Astrocyte of the hippocampus (primary cell): ENCODE measurements around the gene ARF3.

ENCODE experiments used
- DNase-seq: peaks from one replicate; pipeline ENCODE4 v3.0.0; 2011; ENCODE audit warnings: low read depth, low spot score

Gene ARF3

DNA sequence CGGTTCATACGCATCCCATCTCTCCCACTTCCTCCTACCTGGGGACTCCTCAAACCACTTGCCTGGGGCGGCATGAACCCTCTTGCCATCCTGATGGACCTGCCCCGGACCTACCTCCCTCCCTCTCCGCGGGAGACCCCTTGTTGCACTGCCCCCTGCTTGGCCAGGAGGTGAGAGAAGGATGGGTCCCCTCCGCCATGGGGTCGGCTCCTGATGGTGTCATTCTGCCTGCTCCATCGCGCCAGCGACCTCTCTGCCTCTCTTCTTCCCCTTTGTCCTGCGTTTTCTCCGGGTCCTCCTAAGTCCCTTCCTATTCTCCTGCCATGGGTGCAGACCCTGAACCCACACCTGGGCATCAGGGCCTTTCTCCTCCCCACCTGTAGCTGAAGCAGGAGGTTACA lies 24.5 kb upstream of the ARF3 start:
- DNase-seq: no peak

DNA sequence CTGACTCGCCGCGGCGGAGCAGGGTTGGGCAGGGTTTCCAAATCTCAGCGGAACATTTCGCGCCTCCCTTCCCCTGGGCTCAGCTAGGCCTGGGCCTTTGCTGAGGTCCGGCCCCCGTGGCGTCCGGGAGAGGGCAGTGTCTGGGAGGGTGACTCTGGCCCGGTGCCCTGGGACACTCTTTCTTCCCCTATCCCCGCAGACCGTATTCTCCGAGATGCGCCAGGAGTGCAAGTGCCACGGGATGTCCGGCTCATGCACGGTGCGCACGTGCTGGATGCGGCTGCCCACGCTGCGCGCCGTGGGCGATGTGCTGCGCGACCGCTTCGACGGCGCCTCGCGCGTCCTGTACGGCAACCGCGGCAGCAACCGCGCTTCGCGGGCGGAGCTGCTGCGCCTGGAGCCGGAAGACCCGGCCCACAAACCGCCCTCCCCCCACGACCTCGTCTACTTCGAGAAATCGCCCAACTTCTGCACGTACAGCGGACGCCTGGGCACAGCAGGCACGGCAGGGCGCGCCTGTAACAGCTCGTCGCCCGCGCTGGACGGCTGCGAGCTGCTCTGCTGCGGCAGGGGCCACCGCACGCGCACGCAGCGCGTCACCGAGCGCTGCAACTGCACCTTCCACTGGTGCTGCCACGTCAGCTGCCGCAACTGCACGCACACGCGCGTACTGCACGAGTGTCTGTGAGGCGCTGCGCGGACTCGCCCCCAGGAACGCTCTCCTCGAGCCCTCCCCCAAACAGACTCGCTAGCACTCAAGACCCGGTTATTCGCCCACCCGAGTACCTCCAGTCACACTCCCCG lies 23.9 kb upstream of the ARF3 start:
- DNase-seq: no peak

DNA sequence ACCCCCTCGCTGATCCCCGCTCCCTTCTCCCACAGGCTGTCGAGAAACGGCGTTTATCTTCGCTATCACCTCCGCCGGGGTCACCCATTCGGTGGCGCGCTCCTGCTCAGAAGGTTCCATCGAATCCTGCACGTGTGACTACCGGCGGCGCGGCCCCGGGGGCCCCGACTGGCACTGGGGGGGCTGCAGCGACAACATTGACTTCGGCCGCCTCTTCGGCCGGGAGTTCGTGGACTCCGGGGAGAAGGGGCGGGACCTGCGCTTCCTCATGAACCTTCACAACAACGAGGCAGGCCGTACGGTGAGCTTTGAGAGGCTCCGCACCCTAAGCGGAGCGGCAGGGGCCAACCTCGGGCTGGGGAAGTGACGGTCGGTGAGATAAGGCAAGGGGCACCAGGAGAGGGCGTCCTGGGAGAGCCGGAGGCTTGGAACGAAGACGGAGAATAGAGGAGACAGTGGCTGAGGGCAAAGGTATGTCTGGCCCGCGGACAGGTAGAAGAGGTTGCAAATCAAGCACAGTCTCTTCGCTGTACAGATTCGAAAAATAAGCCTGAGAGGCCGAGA lies 23.2 kb upstream of the ARF3 start:
- no peak for DNase-seq

DNA sequence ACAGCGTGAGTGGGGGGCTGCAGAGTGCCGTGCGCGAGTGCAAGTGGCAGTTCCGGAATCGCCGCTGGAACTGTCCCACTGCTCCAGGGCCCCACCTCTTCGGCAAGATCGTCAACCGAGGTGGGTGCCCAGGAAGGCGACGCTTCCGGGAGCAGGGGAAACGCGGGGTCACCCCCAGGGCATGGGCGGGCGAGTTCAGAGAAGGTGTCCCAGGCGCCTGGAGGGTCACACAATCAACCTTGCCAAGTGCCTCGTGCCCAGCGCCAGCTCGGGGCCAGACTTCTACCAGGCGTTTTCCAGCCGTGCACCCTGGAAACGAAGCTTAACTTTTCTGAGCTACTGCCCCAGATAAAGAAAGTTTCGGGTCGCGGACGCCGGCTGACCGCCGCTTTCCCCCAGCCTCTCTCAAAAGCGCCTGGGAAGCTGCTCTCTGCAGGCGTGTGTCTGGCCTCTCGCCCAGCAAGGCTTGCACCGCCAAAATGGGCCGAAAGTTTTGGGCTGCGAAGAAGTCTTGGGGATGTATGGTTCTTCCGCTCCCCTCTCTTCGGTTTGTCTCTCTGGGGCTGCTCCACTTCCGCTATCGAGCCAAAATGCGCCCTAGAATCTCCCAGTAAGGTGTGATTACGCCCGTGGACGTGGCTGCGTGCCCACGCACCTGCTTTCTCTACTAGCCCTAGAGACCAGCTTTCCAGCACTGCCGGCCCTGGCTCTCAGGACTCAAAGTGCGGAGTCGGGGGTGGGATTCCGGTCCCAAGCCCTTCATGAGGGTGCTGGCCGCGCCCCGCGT lies 22.5 kb upstream of the ARF3 start:
- no peak for DNase-seq

DNA sequence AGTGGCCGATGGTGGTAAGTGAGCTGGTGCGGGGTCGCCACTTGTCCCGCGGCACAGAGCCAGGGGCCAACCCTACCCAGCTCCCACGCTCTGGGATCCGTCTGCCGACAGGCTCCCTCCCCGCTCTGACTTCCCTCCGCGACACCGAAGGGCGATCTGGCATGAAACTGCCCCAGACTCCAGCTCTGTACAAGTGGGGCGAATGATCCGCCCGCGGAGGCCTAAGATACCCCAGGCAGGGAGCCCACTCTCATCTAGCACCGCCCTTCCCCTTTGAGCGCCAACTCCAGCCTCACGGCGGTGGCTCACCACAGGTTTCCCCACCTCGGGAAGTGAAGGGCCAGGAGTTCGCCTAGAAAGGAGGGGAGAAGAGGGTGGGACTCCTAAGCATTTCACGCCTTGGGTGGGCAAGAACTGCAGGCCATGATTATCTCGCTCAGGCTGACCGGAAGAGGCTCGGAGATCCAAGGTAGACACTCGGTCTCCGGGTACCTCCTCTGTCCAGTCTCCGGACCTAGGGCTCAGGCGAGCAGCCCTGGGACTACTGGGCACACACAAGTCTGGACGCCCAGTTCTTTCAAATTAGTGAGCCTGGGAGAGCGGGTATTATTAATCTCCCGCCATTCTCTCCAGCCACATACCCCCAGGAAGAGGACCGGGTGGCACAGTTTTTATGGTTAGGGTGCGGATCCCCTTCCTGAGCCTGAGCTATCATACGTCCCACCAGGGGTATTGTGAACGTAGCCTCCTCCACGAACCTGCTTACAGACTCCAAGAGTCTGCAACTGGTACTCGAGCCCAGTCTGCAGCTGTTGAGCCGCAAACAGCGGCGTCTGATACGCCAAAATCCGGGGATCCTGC lies 21.7 kb upstream of the ARF3 start:
- no peak for DNase-seq

DNA sequence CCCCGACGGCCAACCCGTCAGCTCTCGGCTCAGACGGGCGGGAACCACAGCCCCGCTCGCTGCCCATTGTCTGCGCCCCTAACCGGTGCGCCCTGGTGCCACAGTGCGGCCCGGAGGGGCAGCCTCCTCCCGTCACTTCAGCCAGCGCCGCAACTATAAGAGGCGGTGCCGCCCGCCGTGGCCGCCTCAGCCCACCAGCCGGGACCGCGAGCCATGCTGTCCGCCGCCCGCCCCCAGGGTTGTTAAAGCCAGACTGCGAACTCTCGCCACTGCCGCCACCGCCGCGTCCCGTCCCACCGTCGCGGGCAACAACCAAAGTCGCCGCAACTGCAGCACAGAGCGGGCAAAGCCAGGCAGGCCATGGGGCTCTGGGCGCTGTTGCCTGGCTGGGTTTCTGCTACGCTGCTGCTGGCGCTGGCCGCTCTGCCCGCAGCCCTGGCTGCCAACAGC lies 21.0 kb upstream of the ARF3 start, which contains the start of gene WNT1:
Gene WNT1 (plus strand): TSS at position 32 of the 450 bp plus-strand sequence. CDS start 329 bp downstream, at position 361.
- peak; percentile 41 for DNase-seq

DNA sequence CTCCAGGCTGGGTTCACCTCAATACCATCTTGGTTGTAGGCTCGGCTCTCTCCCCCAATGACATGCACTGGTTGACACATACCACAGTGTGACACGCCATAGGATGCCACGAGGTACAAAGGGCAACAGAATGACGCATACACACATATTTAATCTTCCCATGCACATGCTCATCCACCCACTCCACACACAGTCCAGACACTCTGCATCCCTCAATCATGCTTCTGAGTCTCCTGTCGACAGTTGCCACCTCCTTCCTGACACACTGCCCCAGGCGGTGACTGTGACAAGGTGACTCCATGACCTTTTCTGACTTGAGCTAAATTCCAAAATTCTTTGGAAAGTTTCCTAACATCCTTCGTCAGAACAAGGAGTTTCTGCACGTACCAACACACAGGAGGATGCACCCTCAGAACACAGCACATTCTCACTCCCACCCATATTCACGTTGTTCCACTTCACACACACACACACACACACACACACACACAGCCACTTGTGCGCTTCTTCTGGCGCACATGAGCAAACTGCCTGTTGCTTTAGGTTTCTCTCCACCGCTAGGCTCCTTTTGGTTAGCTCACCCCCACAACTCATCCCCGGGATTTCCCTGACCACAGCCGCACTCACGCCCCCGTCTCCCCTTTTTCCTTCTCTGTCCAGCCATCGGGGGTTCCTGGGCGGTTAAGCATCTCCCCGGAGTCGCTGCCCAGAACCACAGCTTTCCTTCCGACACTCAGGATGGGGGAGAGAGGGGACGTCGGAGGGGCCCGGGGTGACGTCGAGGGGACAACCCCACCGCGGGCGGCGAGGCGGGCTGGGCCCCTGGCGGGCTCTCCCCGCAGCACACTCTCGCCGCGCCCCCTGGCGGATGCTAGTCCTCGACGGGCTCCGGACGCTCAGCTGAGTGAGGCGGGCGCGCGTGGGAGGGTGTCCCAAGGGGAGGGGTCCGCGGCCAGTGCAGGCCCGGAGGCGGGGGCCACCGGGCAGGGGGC lies 20.3 kb upstream of the ARF3 start:
- peak; percentile 69 for DNase-seq

DNA sequence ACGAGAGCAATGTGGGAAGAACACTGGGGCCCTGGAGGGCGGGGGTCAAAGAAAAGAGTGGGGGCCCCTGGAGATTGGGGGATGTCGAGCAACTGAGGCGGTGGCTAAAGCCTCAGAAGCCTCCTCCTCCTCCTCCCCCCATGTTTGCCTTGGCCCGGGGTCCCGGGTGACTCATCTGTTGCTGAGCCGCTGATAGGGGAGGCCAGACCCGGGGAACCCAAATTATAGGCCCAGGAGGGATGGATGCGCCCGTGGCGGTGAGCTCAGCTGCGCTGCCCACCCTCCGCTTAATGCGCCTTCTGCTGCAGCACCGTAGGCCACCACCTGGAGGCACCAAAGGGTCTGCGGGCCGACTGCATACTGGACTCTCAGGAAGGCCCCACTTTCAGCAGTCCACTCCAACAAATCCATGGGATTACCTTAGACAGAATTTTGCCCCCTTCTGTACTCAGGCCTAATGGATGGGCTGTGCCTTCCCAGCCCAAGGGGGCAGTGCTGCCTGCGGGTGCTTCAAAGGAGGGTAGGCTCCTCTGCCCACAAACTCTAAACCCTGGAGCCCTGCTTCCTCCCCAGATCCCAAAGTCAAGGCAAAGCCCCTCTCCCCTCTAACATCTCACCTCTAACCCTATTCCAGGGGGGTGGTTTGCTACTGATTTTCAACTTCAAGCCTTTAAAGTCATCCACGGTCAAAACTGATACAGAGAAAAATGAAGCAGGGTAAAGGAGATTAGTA lies 16.8 kb upstream of the ARF3 start:
- peak; percentile 82 for DNase-seq

DNA sequence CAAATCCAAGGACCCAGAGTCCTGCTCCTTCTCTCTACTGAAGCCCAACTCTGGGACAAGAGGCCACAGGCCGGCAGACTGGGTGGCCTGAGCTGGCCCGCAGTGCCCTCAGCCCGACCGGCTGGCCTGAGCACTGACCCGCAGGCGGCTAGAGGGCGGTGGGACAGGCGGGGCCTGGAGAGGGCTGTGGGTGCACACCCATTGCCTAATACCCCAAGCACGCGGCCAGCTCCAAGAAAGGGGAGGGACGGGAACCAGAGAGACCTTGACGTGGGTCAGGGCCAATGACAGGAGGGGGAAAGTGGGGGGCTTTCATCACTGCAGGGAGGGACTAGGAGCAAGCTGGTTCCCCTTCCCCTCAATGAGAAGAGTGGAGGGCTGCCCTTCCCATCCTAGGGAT lies 16.2 kb upstream of the ARF3 start:
- peak; percentile 41 for DNase-seq

DNA sequence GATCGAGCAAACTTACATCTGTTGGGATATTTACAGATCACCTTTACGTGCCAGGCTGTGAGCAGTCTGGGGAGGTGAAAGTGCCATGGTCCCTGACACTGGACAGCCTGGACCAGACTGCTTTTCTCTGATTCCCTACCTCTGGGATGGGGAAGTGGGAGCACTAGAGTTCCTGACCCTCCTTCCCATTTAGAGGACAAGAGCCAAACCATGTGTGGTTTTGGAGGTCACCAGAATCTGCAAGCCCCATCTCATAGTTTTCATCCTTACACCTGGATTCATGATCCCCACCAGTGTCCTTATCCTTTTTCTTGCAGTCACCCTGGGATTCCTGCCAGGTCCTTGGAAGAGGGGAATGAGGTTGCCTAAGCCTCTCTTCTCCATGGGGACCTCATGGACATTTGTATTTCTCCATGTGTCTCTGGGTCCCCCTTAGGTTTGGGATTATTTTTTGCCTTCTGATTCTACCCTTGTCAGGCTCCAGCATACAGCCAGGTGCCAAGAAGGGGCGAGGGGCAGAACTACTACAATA lies 15.7 kb upstream of the ARF3 start:
- DNase-seq: no peak

DNA sequence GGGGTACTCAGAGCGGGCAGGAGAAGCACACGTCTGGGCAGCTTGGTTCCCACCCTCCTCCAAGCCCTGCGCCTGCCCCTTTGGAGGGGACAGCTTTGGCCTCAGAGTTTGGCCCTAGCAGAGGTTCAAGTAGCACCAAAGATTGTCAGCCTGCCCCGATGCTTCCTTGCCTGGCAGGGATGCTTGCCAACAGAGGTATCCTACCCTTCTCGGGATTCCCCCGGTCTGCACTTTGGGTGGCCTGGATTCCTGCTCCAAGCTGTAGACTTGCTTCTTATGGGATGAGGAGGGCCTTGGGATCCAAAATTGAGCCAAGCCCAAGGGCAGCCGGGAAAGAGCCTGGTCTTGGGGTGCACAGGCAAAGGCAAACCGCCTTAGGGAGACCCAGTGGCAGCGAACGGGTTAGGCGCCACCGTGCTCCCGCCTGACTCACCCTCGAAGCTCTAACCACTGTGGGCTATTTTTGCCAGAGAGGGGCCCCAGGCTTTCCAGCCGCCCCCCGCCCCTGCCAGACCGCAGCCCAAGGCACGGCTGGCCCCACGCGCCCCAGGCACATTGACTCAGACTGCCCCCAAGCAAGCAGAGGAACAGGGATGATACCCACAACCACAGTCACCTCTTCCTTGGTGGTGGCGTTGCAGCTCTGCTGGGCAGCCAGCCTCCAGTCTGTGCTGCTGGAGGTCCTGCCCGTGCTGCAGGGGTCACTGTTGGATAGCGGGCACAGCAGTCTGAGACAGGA lies 15.1 kb upstream of the ARF3 start:
- DNase-seq: peak; percentile 65

DNA sequence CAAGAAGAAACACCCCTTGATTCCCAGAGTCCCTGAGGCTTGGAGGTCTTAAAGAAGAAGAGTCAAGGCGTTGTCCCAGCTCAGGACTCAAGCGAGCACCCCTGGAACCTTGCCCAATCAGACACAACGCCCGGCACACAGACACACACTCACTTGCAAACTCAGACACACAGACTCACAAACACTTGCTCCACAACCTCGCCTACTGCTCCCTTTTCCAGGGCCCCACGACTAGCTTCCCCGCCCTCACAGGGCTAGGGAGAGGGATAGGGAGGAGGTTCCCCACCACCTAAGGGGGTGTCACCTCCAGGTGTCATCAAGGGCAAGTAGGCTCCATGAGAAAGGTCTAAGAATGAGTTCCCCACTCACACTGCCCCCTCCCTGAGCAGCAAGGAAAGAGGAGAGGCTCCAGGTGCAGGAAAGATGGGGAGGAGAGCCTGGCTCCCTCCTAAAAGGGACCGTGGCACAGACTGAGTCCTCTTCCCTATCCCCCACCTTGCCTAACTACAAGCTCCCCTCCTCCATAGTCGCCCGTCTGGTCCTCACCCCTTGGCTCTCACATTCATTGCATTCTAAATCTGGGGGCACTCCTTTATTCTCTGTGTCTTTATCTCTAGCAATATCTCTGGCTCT lies 13.5 kb upstream of the ARF3 start:
- no peak for DNase-seq

DNA sequence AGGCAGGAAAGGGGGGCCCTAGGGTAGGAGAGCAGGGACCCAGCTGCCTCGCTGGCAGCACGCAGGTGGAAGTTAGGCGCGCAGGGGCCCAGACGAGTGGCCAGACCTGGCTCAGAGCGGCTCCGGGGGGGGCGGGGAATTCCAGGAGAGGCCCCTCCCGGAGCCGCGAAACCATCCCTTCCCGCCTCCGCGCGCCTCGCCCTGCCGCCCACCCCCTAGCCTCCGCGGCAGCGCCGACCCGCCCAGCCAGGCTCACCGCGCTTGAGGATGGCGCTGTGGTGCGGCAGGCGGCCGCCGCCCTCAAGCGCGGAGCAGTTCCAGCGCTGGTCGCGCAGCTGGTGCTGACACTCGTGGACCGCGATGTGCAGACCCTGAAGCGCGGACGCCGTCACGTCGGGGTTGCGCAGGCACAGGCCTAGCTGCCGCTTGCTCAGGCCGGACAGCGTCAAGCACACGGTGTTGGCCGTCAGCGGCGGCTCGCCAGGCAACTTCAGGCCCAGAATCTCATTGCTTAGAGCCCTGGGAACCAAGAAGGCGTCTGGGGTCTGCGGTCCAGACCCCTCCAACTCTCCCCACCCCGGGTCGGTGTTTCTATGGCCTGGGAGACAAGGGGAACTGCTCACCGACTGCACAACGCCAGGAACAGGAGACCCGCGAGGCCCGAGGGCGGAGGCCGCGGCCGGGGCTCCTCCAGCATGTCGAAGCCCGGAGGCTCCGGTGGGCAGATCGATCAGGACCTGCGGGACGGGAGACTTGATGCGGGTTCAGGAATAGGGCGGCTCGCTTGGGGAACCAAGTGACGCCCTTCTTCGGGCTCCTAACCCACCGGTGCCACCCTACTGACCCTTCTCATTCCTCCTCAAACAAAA lies 12.8 kb upstream of the ARF3 start:
- peak; percentile 52 for DNase-seq

DNA sequence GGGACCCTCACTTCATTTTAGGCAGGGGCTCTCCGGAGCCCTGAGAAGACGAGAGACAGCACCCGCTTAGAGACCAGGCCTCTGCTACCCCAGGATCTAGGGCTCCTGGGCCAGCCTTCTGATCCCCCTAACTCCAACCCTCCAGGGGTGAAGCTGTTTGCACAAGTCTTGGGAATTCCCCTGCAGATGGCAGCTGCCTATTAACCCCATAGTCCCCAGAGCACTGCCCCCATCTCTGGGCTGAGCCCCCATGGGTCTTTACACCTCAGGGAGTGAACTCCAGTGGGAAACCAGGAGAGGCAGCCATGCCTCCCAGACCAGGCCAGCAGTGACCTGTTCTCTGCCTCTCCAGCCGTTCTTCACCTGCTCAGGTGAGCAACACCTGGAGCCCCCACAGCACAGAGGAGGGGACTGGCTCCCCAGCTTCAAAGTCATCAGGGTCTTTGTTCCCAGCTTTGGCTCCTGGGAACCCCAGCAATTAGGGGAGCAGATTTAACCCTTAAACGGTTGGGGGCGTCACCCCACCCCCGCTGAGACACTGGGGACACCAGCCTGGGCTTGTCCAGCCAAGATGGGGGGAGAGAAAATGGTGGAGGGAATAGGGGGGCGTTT lies 12.0 kb upstream of the ARF3 start:
- no peak for DNase-seq

DNA sequence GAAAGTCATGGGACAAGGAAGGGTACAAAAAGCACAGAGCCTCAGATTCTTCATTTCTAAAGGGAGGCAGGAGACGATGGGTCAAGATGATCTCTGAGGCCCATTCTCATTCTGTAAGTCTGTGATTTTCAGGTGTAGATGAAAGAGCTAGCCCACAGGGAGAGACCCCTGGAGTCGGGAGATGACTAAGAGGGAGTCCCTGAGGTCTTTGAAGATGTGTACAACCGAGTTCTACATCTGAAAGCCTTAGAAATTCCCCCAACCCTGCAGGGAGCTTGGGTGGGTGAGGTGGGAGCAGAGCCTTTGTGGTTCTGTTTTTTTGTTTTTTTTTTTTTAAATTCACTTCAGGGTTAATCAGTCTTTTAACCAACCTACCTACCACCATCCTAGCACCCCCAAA lies 11.2 kb upstream of the ARF3 start:
- no peak for DNase-seq

DNA sequence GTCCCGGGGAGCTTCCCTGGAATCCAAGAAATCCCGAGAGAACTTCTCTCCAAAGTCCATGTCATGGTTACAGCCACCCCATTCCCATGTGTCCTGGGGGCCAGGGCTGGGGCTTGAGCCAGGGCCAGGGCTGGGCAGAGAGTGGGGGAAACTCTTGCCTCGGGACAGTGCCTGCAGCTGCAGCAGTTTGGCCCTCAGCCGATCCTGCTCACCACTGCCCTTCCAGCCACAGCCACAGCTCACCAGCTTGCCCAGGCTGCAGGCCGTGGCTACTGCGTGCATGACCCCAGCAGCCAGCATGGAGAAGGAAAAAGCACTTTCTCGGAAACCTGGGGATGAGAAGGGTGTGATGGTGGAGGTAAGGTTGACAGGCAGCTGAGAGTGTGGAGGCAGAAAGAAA lies 10.7 kb upstream of the ARF3 start:
- no peak for DNase-seq
